Prostate gland (tissue), 2 donors: ENCODE data around the gene LRATD1.

ENCODE experiments used
- CTCF ChIP-seq, 4 experiments: fragments of 200-600 bp in 2 of 4; fragments of 450-650 bp in 2 of 4; sonication (generic) in 2 of 4; IDR thresholded peaks; 1 replicate in 3 of 4; 2 replicates in 1 of 4; pipeline ENCODE4 v1.5.1; 2016 to 2019; ENCODE audit warnings: antibody characterized with exemption in 4 of 4, mild to moderate bottlenecking in 2 of 4, moderate library complexity in 2 of 4
- POLR2A ChIP-seq: fragments of 450-650 bp; IDR thresholded peaks from one replicate; pipeline ENCODE4 v1.6.1; 2016; ENCODE audit warnings: antibody characterized with exemption, mild to moderate bottlenecking
- POLR2AphosphoS5 ChIP-seq: sonication (generic); formaldehyde crosslinking; IDR thresholded peaks from one replicate; pipeline ENCODE4 v1.6.1; 2017; ENCODE audit warnings: antibody characterized with exemption

- TF ChIP-seq POLR2A (no peak), CTCF (IDR thresholded peaks at IDR 0.05) (no peak), POLR2AphosphoS5 (no peak)
Observed at GRCh38 chr2:14614017-14614416, 18.5 kb upstream of the LRATD1 start.
